ENCODE results near the gene PDE6A. TPM values are rescaled to one million over a fixed set of nuclear protein-coding genes. Genes with fewer than 3 reads are reported as not detected.
A peak's percentile ranks its signal among the peaks of the same experiment; 100 is the strongest.

PDE6A gene
- total and polyA plus RNA-seq, 9 of the 15 experiments (the other 6 are each of a cell fraction or from before 2014, with no cell fraction given), result 0.01 to 0.04 (median 0.01) TPM; not detected in 6

DNA sequence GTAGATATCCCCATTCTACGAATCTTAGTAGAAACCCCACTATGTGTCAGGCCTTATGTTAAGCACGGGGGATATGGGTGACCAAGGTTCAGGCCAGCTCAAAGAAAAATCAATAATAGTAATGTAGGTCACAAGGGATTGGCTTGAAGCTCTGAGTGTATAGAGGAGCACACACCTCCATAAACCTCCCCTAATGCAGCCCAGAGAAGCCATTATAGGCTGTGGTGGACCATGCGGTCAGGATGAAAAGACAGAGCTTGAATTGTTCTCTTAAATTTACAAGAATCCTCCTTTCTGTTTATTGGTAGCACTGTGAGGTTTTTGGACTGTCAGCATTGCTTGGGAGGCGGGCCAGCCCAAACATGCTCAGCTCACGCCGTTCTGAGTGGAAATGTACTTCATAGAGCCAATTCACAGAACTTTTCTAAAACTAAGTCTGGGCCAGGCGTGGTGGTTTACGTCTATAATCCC is 9.1 kb downstream of the PDE6A start:
- Histone ChIP-seq H3K4me2 (ENCODE audit: insufficient read depth, low read length) (no peak overlapping the region), H3K4me1 (replicated peaks in 1 of 2; ENCODE audit: control insufficient read depth in 2 of 2, insufficient read depth in 2 of 2, low read length in 2 of 2) (peaks cover 13 to 49% of the 10 kb centered on the region in 2 experiments), H4K20me1 (replicated peaks; ENCODE audit: control insufficient read depth, insufficient read depth, low read length) (no peaks in the 10 kb centered on the region), H3K9me1 (ENCODE audit: control insufficient read depth, insufficient read depth, low read length) (no peaks in the 10 kb centered on the region), H3K9ac (ENCODE audit: insufficient read depth in 1 of 2, low read depth in 2 of 2, low read length in 2 of 2) (no peak overlapping the region), H3K9me3 (replicated peaks; ENCODE audit: control insufficient read depth, insufficient read depth, low read depth, low read length) (no peaks in the 10 kb centered on the region), H3K27me3 (ENCODE audit: control insufficient read depth in 2 of 2, insufficient read depth in 2 of 2, low read length in 2 of 2) (no peaks in the 10 kb centered on the region), H2AFZ (ENCODE audit: low read depth, low read length) (peak overlapping the region; percentile 35), H3K79me2 (ENCODE audit: control insufficient read depth, insufficient read depth, low read length) (no peaks in the 10 kb centered on the region), H3K4me3 (no peak overlapping the region), H3K27ac (ENCODE audit: extremely low read depth, low read depth, low read length) (no peak overlapping the region), H3K36me3 (ENCODE audit: control insufficient read depth, insufficient read depth, low read length) (no peaks in the 10 kb centered on the region; the same call in 1 of the 3 replicates)
- no peak for FAIRE-seq
- POLR2A ChIA-PET, result interaction anchor here (1.1 to 2.0 kb wide), 4 partner anchors 12 to 43 kb away, joined by 3 to 5 read pairs (median 4); no protein-coding TSS in a partner anchor
- ATAC-seq, result no peak
- intact Hi-C loops (cut with micrococcal nuclease), result no loop called here
- 79% methylated on average over 8 of the region's 8 CpGs for WGBS (ENCODE audit: insufficient coverage, low coverage, missing lambda C conversion rate)
- in situ Hi-C loops (cut with MboI), result no loop called here
- no peak for DNase-seq (ENCODE audit: extremely low read depth in 1 of 4, low spot score in 3 of 4)
- CTCF ChIA-PET (ENCODE audit: low intra/inter-chr PET ratio), result no interaction called here
- no TSS peak for BruUV-seq (replicated peaks)
- no peak for TF ChIP-seq HIVEP1 (CRISPR knock-in tag; IDR thresholded peaks at IDR 0.05)
- no peak for TF ChIP-seq HNRNPH1 (optimal IDR thresholded peaks at IDR 0.05; ENCODE audit: low read depth, low read length)
- no peak for TF ChIP-seq RBM25 (IDR thresholded peaks at IDR 0.05; ENCODE audit: low read depth, low read length, severe bottlenecking)
- TF ChIP-seq, protein P1, sequence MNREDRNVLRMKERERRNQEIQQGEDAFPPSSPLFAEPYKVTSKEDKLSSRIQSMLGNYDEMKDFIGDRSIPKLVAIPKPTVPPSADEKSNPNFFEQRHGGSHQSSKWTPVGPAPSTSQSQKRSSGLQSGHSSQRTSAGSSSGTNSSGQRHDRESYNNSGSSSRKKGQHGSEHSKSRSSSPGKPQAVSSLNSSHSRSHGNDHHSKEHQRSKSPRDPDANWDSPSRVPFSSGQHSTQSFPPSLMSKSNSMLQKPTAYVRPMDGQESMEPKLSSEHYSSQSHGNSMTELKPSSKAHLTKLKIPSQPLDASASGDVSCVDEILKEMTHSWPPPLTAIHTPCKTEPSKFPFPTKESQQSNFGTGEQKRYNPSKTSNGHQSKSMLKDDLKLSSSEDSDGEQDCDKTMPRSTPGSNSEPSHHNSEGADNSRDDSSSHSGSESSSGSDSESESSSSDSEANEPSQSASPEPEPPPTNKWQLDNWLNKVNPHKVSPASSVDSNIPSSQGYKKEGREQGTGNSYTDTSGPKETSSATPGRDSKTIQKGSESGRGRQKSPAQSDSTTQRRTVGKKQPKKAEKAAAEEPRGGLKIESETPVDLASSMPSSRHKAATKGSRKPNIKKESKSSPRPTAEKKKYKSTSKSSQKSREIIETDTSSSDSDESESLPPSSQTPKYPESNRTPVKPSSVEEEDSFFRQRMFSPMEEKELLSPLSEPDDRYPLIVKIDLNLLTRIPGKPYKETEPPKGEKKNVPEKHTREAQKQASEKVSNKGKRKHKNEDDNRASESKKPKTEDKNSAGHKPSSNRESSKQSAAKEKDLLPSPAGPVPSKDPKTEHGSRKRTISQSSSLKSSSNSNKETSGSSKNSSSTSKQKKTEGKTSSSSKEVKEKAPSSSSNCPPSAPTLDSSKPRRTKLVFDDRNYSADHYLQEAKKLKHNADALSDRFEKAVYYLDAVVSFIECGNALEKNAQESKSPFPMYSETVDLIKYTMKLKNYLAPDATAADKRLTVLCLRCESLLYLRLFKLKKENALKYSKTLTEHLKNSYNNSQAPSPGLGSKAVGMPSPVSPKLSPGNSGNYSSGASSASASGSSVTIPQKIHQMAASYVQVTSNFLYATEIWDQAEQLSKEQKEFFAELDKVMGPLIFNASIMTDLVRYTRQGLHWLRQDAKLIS (CRISPR knock-in tag; IDR thresholded peaks at IDR 0.05), result no peak
- TF ChIP-seq ASH1L (IDR thresholded peaks at IDR 0.05; ENCODE audit: borderline replicate concordance, low read depth, partially characterized antibody), result no peak
- TF ChIP-seq ZNF76 (CRISPR knock-in tag; IDR thresholded peaks at IDR 0.05; ENCODE audit: borderline replicate concordance), result no peak
- no peak for TF ChIP-seq JUN (IDR thresholded peaks at IDR 0.05; ENCODE audit: borderline replicate concordance, low read depth, low read length)
- TF ChIP-seq JUN (CRISPR knock-in tag; IDR thresholded peaks at IDR 0.05; ENCODE audit: borderline replicate concordance), result no peak
- no peak for TF ChIP-seq SAFB (IDR thresholded peaks at IDR 0.05; ENCODE audit: borderline replicate concordance, low read depth, low read length)
- TF ChIP-seq GATA2 (CRISPR knock-in tag; IDR thresholded peaks at IDR 0.05), result no peak
